Stimulated activated CD4-positive, alpha-beta T cell treated with anti-CD3 and anti-CD28 coated beads, Interleukin-1b, Interleukin-23, amount 100 ng/mL, for 24 hours (primary cell): Measurements from ENCODE around the gene FSIP1.

Source experiments
- DNase-seq, 4 experiments: peaks; one replicate each; pipeline ENCODE4 v3.0.0-alpha.2; 2020; ENCODE audit warnings: low read depth in 4 of 4, low spot score in 1 of 4

The FSIP1 gene

DNA sequence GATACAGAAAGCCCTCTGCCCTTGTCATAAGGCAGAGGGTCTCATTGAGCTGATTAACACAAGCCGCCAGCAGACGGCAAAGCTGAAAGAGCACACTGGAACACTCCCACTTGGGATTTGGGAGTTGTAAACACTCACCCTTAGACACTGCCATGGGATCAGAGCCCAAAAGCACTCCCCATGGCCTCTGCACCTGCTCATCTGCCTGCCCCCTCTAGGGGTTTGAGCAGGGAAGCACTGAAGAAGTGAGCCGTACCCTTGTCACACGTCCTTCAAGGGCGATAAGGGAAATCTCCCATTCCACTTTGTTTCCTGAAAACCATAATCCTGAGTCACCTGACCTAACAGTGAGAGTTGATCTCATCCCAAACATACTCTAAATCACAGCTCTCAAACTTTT is 14.7 kb downstream of the FSIP1 start:
- DNase-seq = no peak

- no peak for DNase-seq
These were observed 21.6 kb downstream of the FSIP1 start for GRCh38 chr15:39761006-39761405.

DNA sequence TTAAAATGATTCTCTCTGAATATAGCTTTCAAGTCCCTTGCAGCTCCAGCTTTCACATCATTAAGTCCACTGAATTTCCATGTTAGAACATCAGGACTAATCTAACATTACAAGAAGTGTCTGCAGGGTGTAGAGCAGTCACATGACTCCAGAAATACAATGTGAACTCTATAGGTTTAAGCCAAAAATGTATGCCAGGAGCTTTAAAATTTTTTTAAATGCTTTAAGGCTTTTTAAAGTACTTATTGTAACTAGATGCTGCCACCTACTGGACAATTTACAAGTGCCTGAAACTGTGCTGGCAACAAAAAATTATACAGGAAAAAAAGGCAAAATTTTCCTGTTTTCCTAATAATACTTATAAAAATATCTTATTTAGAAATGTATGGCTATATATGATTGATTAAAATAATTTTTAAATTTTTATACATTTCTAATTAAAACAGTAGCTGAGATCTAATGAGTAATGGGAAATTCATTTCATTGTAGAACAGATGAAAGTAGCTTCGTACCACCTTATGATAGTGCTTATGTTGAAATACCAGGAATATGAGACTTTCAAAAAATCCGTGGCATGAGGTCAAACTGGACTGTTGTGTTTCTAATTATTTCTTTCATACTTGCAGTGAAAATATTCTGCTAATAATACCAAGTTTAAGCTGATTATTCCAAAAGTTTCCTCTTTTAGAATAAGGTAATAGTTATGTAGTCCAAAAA is 25.7 kb downstream of the FSIP1 start:
- no peak for DNase-seq

GRCh38 chr15:39752991-39753390 is 29.6 kb downstream of the FSIP1 start:
- no peak for DNase-seq

DNA sequence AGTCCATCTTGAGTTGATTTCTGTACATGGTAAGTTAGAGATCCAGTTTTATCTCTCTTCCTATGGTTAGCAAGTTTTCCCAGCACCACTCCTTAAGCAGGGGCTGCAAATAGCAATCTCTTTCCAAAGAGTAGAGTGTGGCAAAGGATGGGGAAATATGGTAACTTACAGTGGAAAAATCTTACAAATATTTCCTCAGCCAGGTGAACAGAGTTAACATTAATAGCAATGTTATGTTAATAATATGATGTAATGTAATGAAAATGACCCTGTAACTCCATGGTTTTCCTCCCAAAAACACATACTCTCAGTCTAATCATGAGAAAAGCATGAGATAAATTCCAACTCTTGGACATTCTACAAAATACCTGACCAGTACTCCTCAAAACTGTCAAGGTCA is 30.4 kb downstream of the FSIP1 start:
- no peak for DNase-seq

GRCh38 chr15:39748276-39748675 is 34.4 kb downstream of the FSIP1 start:
- DNase-seq = no peak

DNA sequence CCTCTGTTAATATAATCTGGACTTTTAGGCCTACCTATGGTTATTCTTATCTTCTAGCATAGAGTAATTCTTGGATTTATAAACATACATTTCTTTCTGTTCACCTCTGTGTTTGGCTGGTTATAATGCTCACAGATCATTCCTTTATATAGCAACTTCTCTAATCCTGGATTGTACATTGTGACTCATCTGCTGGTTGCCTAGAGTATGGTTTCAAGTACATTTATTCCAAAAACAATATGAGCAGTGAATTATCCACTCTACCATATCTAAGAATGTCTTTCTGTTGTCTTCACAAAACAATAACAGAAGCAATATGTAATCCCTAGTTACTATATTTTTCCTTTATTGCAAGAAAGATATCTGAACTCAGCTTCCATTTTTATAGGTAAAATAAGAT is 35.3 kb downstream of the FSIP1 start:
- no peak for DNase-seq

GRCh38 chr15:39746714-39747276 is 35.8 kb downstream of the FSIP1 start:
- no peak for DNase-seq

- no peak for DNase-seq
These were observed 36.5 kb downstream of the FSIP1 start for GRCh38 chr15:39746176-39746575.

DNA sequence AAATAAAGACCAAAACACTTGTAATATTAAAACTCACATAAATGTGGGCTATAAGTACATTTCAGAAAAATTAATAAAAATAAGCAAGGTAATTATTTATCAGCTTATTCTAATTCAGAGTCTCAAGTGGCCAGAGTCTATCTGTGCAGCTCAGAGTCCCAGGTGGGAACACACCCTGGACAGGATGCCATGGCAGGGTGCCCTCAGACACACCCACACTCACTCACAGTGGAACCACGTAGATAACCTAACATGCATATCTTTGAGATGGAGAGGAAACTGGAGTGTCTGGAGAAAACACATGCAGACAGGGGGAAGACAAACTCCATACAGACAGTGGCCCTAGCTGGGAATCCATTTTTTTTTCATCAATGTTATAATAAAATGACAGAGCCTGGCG is 37.2 kb downstream of the FSIP1 start:
- no peak for DNase-seq

DNA sequence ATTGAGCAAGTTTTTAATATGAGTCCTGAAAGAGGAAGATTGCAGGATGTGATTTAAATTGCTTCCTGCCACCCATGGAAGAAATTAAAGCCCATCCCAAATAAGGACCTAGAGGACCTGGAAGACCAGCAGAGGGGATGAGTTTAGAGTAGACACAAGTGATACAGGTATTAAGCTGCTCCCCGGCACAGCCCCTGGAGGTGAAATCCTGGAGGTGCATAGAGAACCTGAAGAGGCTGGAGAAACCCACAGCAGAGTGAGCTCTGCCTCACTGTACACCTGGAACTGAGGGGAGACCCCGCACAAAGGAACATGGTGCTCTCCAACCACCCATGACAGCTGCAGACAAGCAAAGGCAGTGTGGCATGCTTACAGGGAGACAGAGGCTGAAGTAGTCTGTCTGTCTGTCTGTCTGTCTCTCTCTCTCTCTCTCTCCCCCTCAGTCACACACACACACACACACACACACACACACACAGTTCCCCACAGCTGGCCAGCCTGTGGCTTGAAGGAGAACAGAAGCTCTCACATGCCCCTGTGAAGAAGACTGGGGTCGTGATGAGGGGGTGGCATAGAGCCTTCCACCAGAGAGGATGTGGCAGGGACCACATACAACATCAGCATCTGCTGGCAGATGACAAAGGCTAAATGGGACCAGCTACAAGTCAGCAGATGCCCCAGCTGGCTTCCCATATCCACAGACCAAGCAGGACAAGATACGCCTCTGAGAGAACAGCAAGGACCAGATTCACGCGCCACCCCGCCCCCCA is 38.1 kb downstream of the FSIP1 start:
- no peak for DNase-seq

- DNase-seq = no peak
These were observed 39.0 kb downstream of the FSIP1 start for GRCh38 chr15:39743611-39744010.

- DNase-seq = no peak
These were observed 41.4 kb downstream of the FSIP1 start for GRCh38 chr15:39741258-39741657.

DNA sequence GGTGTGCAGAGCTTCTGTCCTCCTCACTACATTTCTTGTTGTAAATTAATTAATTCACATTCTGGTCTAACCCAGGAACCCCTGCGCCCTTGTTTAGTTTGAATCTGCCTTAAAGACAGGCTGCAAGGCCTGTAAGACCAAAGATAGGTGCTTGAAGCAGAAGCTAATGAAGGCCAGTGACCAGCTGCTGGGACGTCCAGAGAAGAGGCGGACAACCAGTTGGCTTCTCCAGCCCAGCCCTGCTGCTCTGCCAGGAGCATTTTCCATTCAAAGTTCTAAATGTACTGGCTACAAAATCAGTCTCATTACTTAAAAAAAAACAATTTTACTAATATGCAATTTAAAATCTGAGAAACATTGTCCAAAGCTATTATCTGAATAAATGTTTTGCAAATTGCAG is 43.6 kb downstream of the FSIP1 start:
- DNase-seq = no peak

DNA sequence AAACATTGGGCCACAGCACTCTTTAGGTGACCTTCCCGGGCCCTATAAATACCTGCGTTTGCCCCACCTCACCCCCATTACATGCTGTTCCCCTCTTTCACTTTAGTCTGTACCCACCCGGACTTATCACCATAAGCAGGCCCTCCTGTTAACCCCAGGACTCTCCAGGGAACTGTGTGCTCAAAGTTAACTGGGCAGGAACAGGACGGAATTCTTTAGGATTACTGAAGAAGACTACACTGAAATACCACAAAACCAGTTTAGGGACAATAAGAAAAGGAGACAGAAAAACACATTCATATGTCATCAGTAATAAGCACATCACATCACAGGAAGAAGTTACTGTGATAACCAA is 45.5 kb downstream of the FSIP1 start:
- no peak for DNase-seq

DNA sequence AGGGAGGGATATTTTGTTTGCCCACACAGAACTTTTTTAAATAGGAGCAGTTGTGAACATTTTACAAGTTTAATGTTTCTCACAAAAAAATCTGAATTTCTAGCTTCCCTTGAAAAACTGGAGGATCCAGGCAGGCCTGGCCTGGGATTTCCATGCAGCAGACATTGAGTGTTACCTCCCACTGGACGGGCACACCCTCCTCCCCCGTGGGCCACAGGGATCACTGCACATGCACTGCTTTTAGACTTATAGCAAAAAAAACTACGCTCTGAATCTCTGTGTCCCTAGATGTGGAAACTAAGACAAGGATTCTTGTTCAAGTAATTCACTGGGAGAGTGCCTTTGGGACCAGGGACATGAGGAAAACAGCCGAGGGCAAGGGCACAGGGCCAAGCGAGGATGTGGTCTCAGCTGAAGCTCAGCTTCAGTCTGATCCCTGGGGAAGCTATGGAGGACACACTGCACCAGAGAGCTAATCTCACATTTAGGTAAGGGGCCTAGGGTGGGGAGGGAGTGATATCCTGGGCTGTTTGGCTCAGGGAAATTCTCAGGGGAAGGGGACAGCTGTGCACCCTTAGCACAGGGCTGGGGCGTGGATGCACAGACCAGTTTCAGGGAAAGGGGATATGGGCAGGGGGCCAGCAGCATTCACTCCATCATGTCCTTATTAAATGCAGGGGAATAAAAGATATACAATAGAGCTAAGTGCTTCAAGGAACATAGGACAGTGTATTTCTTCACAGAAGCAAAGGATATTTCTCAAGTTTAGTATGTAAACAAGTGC is 46.0 kb downstream of the FSIP1 start:
- DNase-seq = no peak

GRCh38 chr15:39735120-39735717 is 47.4 kb downstream of the FSIP1 start:
- no peak for DNase-seq

GRCh38 chr15:39731266-39731665 is 51.4 kb downstream of the FSIP1 start:
- no peak for DNase-seq

GRCh38 chr15:39730552-39730951 is 52.1 kb downstream of the FSIP1 start:
- DNase-seq = no peak

GRCh38 chr15:39729500-39729899 is 53.1 kb downstream of the FSIP1 start:
- DNase-seq = no peak

DNA sequence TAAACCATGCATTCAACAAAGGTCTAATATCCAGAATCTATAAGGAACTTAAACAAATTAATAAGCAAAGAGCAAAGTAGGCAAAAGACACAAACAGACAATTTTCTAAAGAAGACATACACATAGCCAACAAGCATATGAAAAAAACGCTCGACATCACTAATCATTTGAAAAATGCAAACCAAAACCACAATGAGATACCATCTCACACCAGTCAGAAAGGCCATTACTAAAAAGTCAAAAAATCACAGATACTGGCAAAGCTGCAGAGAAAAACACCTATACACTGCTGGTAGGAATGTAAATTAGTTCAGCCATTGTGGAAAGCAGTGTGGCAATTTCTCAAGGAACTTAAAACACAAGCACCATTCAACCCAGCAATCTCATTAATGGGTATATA is 53.8 kb downstream of the FSIP1 start:
- DNase-seq = no peak
